ENCODE results near the gene FBXL4. TPM values are rescaled to one million over a fixed set of nuclear protein-coding genes. Genes with fewer than 3 reads are reported as not detected.

FBXL4 gene
- total RNA-seq, 1 experiment from 2014 or later: 5.1 TPM

GRCh38 chr6:98823428-98824161 is 124.2 kb downstream of the FBXL4 start:
- Histone ChIP-seq H3K9ac (ENCODE audit: extremely low read depth, insufficient read length, low read length) (no peak overlapping the region), H2BK120ac (ENCODE audit: low read depth, low read length, poor library complexity, severe bottlenecking) (no peak overlapping the region), H3K79me2 (ENCODE audit: insufficient read depth, low read length) (no peaks in the 10 kb centered on the region), H3T11ph (ENCODE audit: low read length) (no peak overlapping the region), H3K4me2 (ENCODE audit: insufficient read depth, insufficient read length, low read length) (peak overlapping the region; percentile 97), H3K56ac (ENCODE audit: insufficient read length, low read depth, low read length) (no peak overlapping the region), H3K23ac (ENCODE audit: insufficient read length, low read depth, low read length) (no peak overlapping the region), H2AK5ac (ENCODE audit: insufficient read length, low read length) (no peak overlapping the region), H3K27me3 (ENCODE audit: insufficient read depth, low read length) (peaks cover 36% of the 10 kb centered on the region), H3K4ac (ENCODE audit: low read depth, low read length) (no peak overlapping the region), H2BK12ac (ENCODE audit: insufficient read length, low read depth, low read length) (no peak overlapping the region), H2BK20ac (ENCODE audit: low read depth, low read length, poor library complexity, severe bottlenecking) (no peak overlapping the region), H4K5ac (ENCODE audit: insufficient read length, low read depth, low read length) (no peak overlapping the region), H4K8ac (replicated peaks; ENCODE audit: insufficient read length, low read depth, low read length) (no peak overlapping the region), H2AFZ (ENCODE audit: low read length) (peak overlapping the region; percentile 40), H2BK15ac (ENCODE audit: low read depth, low read length) (no peak overlapping the region), H4K91ac (ENCODE audit: insufficient read length, low read depth, low read length) (no peak overlapping the region), H3K18ac (ENCODE audit: insufficient read length, low read depth, low read length) (no peak overlapping the region), H3K79me1 (ENCODE audit: insufficient read depth, low read depth, low read length, poor library complexity, severe bottlenecking) (no peaks in the 10 kb centered on the region), H3K27ac (ENCODE audit: insufficient read length, low read depth, low read length) (no peak overlapping the region), H2BK5ac (ENCODE audit: insufficient read length, low read length) (no peak overlapping the region), H3K9me3 (ENCODE audit: control insufficient read depth, low read depth, low read length) (no peaks in the 10 kb centered on the region), H3K14ac (ENCODE audit: insufficient read depth, low read length) (no peak overlapping the region), H3K23me2 (ENCODE audit: insufficient read length, low read depth, low read length, poor library complexity, severe bottlenecking) (peaks cover 32% of the 10 kb centered on the region), H3K4me1 (ENCODE audit: insufficient read depth, low read length) (no peaks in the 10 kb centered on the region; the same call in 1 of the 2 replicates), H4K20me1 (ENCODE audit: control insufficient read depth, insufficient read depth, insufficient read length) (no peaks in the 10 kb centered on the region)
- no peaks in the 10 kb centered on the region; a peak in 1 of 5 replicates for H3K9me3 Mint-ChIP-seq
- H3K4me1 Mint-ChIP-seq: peaks cover 34 to 37% of the 10 kb centered on the region in 2 experiments
- peak overlapping the region; percentile 65 to 93 for H3K4me3 Mint-ChIP-seq
- WGBS (ENCODE audit: extremely low coverage, insufficient read length, low lambda C conversion rate): no CpG with 5 or more reads among the region's 12 CpGs
- no peak for DNase-seq
- no peak overlapping the region; a peak in 1 of 7 replicates for H3K27ac Mint-ChIP-seq
- H3K36me3 Mint-ChIP-seq (ENCODE audit: insufficient read depth in 1 of 3, low read depth in 3 of 3): no peaks in the 10 kb centered on the region
- TF ChIP-seq CTCF (conservative IDR thresholded peaks at IDR 0.05): no peak
- peaks cover 100% of the 10 kb centered on the region for H3K27me3 Mint-ChIP-seq (ENCODE audit: low read depth)

Data from H9 (cell line).